Brain microvascular endothelial cell (primary cell): Measurements from ENCODE around the gene AUTS2.

ENCODE experiments used
- DNase-seq: peaks from one replicate; pipeline ENCODE4 v3.0.0-alpha.2; 2020
- H3K27ac ChIP-seq: fragments of 250-450 bp; sonication (Bioruptor Pico); 2 replicates; pipeline ENCODE4 v1.5.1; 2020; ENCODE audit warnings: mild to moderate bottlenecking, moderate library complexity
- H3K27me3 ChIP-seq: fragments of 250-450 bp; sonication (Bioruptor Pico); replicated peaks from 2 replicates; pipeline ENCODE4 v1.5.1; 2020; ENCODE audit warnings: mild to moderate bottlenecking
- H3K36me3 ChIP-seq: fragments of 250-450 bp; sonication (Bioruptor Pico); replicated peaks from 2 replicates; pipeline ENCODE4 v1.5.1; 2020; ENCODE audit warnings: mild to moderate bottlenecking
- H3K4me3 ChIP-seq: 2 replicates; pipeline ENCODE4 v1.5.1; 2011; ENCODE audit warnings: low read depth, mild to moderate bottlenecking, control low read depth, low read length, moderate library complexity
- CTCF ChIP-seq: IDR thresholded peaks from 2 replicates; pipeline ENCODE4 v1.5.1; 2011; ENCODE audit warnings: low read depth, mild to moderate bottlenecking, moderate library complexity, low read length, control low read depth, inconsistent platforms; ENCODE audit errors: missing control alignments
- in situ Hi-C: cut with HindIII; loops from 2 replicates; pipeline ENCODE4 v1.10.0; 2017; ENCODE audit warnings: low sequenced_read_pairs, low pct_ligation_motif_present

AUTS2 gene

GRCh38 chr7:70299472-70299807 is 701.2 kb downstream of the AUTS2 start:
- no peaks in the 10 kb centered on the region for H3K27me3 ChIP-seq
- in situ Hi-C loops, result no loop called here
- no peak for TF ChIP-seq CTCF
- H3K4me3 ChIP-seq, result no peak overlapping the region
- no peak overlapping the region for H3K27ac ChIP-seq
- H3K36me3 ChIP-seq, result no peaks in the 10 kb centered on the region
- DNase-seq, result no peak

DNA sequence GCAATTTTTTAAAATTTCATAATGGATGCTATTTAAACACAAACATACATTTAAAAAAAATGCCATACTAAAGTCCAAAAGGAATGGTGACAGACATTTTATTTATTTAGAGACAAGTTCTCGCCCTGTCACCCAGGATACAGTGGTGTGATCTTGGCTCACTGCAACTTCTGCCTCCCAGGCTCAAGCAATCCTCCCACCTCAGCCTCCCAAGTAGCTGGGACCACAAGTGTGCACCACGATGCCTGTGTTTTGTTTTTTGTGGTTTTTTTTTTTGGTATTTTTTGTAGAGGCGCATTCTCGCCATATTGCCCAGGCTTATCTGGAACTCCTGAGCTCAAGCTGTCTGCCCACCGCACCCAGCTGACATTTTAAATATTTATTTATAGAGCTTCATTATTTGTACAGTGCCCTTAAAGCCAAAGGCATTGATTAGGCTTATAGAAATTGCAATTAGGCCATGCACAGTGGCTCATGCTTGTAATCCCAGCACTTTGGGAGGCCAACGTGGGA is 703.5 kb downstream of the AUTS2 start:
- in situ Hi-C loops, result no loop called here
- DNase-seq, result no peak
- TF ChIP-seq CTCF, result no peak

GRCh38 chr7:70303309-70303708 is 705.0 kb downstream of the AUTS2 start:
- Histone ChIP-seq H3K27ac (no peak overlapping the region), H3K27me3 (no peaks in the 10 kb centered on the region), H3K36me3 (no peaks in the 10 kb centered on the region), H3K4me3 (no peak overlapping the region)
- in situ Hi-C loops, result no loop called here
- no peak for TF ChIP-seq CTCF
- DNase-seq, result no peak

More for the DNA sequence above, 703.5 kb downstream of the AUTS2 start:
- H3K4me3 ChIP-seq, result no peak overlapping the region
- no peak overlapping the region for H3K27ac ChIP-seq
- no peaks in the 10 kb centered on the region for H3K36me3 ChIP-seq
- no peaks in the 10 kb centered on the region for H3K27me3 ChIP-seq

DNA sequence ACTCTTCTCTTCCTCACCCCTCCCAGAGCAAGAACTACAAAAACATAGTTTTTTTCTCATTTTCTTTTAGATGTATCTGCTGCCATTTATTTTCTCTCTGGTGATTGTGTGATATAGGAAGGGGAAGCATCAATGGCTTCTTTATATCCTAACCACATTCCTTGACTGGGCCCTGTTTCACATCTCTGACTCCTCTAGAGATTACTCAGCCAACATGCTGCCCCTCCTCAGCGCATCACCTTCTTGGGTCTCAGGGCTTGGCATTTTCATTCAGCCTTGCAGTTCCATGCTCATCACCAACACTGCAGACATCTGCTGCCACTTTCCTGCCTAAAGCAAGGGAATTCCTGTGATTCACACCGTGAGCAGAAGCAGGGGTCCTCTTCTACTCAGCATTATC is 705.5 kb downstream of the AUTS2 start:
- DNase-seq, result no peak
- no peaks in the 10 kb centered on the region for H3K27me3 ChIP-seq
- H3K36me3 ChIP-seq, result no peaks in the 10 kb centered on the region
- H3K27ac ChIP-seq, result no peak overlapping the region
- no peak for TF ChIP-seq CTCF
- H3K4me3 ChIP-seq, result no peak overlapping the region
- in situ Hi-C loops, result no loop called here

GRCh38 chr7:70306173-70306572 is 707.9 kb downstream of the AUTS2 start:
- no peak for TF ChIP-seq CTCF
- H3K4me3 ChIP-seq, result no peak overlapping the region
- no peaks in the 10 kb centered on the region for H3K36me3 ChIP-seq
- no peak overlapping the region for H3K27ac ChIP-seq
- in situ Hi-C loops, result no loop called here
- no peak for DNase-seq
- no peaks in the 10 kb centered on the region for H3K27me3 ChIP-seq

GRCh38 chr7:70307544-70308106 is 709.4 kb downstream of the AUTS2 start:
- no peak overlapping the region for H3K27ac ChIP-seq
- no peak for TF ChIP-seq CTCF
- in situ Hi-C loops, result no loop called here
- H3K27me3 ChIP-seq, result no peaks in the 10 kb centered on the region
- no peak overlapping the region for H3K4me3 ChIP-seq
- H3K36me3 ChIP-seq, result no peaks in the 10 kb centered on the region
- DNase-seq, result no peak
